ENCODE measurements around the gene KCNB1. TPM values are rescaled to one million over a fixed set of nuclear protein-coding genes. Genes with fewer than 3 reads are reported as not detected.

Gene KCNB1
- total and polyA plus RNA-seq, 2 experiments from 2014 or later, result 0.11 to 0.13 TPM

DNA sequence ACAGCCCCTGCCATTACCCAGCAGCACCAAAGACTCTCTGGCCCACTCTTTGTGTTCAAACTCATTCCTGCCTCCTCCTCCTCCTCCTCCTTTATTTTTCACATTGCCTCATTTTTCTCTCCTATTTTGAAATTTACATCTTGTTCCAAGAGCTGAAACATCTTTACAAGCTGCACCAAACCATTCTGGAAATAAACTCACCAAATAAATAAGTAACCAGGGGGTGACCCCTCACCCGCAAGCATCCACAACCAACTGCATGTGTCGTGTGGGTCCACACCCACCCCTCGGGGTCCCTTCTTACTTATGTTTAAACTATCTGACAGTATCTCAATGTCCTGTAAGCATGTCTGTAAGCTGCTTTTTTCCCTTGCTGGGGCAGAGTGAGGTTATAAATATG, 1.4 kb downstream of the KCNB1 start:
- Histone ChIP-seq H3F3A (ENCODE audit: insufficient read depth) (no peaks in the 10 kb centered on the region), H3K9ac (no peak overlapping the region), H4K20me1 (ENCODE audit: insufficient read depth) (no peaks in the 10 kb centered on the region), H3K27me3 (replicated peaks; ENCODE audit: insufficient read depth) (peaks cover 48% of the 10 kb centered on the region), H3K4me2 (ENCODE audit: unreplicated experiment) (no peak overlapping the region), H3K79me2 (ENCODE audit: insufficient read depth) (no peaks in the 10 kb centered on the region), H3K27ac (no peak overlapping the region), H3K9me2 (ENCODE audit: insufficient read depth) (no peaks in the 10 kb centered on the region), H3K4me3 (no peak overlapping the region), H2AFZ (no peak overlapping the region), H3K4me1 (ENCODE audit: insufficient read depth) (no peaks in the 10 kb centered on the region), H3K36me3 (ENCODE audit: low read depth) (no peaks in the 10 kb centered on the region), H3K9me3 (ENCODE audit: low read depth) (no peaks in the 10 kb centered on the region)
- no peak for TF ChIP-seq EZH2phosphoT487 (IDR thresholded peaks at IDR 0.05; ENCODE audit: insufficient read depth, low read depth)
- TF ChIP-seq EZH2 (IDR thresholded peaks at IDR 0.05; ENCODE audit: insufficient read depth, poor library complexity, severe bottlenecking), result no peak
- DNase-seq, result no peak
- in situ Hi-C loops (cut with MboI), result no loop called here
- 63 to 69% methylated on average over 3 of the region's 3 CpGs for WGBS, 2 experiments (ENCODE audit: low coverage in 1 of 2, low lambda C conversion rate in 2 of 2, missing lambda C conversion rate in 2 of 2)

DNA sequence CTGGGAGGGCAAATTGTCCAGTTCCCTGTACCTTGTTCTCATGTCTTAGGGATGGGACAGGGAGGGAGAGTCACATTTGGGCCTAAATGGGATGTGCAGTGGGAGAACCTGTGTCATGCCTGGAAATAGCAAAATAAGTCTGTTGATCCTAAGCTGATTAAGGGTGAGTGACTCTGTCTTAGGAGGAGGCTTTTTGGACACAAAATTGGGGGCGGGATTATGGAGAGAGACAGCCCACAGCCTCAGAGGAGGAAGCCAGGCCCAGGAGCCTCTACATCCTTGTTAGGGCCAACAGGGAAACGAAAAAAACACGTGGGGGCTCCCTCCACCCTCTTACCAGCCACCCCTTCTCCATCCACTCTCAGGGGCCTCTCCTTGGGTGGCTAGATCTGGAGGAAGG, 2.2 kb downstream of the KCNB1 start:
- H3K4me3 ChIP-seq, result no peak overlapping the region
- TF ChIP-seq EZH2 (IDR thresholded peaks at IDR 0.05; ENCODE audit: insufficient read depth, poor library complexity, severe bottlenecking) (no peak), EZH2phosphoT487 (IDR thresholded peaks at IDR 0.05; ENCODE audit: insufficient read depth, low read depth) (no peak)
- in situ Hi-C loops (cut with MboI), result no loop called here

DNA sequence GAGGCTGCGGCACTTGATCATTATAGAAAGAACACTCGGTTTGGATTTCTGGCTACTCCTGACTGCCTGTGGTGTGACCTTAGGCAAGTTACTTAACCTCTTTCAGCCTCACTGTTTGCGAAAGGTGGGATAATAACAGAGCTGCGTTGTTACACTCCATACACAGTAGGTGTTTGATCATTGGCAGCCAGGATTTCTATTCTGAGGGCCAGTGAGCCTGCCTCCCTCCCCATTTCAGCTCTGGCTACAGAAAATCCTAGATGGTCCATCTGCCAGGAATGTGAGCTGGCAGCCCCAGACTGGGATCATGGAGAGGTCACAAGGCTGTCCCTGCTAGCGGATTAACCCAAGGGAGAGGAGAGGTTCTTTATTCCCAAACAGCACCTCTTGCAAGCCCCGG, 2.7 kb downstream of the KCNB1 start:
- Histone ChIP-seq H3F3A (ENCODE audit: insufficient read depth) (no peaks in the 10 kb centered on the region), H3K9ac (no peak overlapping the region), H3K9me3 (ENCODE audit: low read depth) (no peaks in the 10 kb centered on the region), H3K79me2 (ENCODE audit: insufficient read depth) (no peaks in the 10 kb centered on the region), H3K4me1 (ENCODE audit: insufficient read depth) (no peaks in the 10 kb centered on the region), H4K20me1 (ENCODE audit: insufficient read depth) (no peaks in the 10 kb centered on the region), H3K27me3 (replicated peaks; ENCODE audit: insufficient read depth) (peaks cover 50% of the 10 kb centered on the region), H3K36me3 (ENCODE audit: low read depth) (no peaks in the 10 kb centered on the region), H3K4me3 (no peak overlapping the region), H3K27ac (no peak overlapping the region), H3K9me2 (ENCODE audit: insufficient read depth) (no peaks in the 10 kb centered on the region), H3K4me2 (ENCODE audit: unreplicated experiment) (no peak overlapping the region), H2AFZ (no peak overlapping the region)
- WGBS, 2 experiments (ENCODE audit: low coverage in 1 of 2, low lambda C conversion rate in 2 of 2, missing lambda C conversion rate in 2 of 2), result 70 to 74% methylated on average over 6 of the region's 6 CpGs
- TF ChIP-seq EZH2 (IDR thresholded peaks at IDR 0.05; ENCODE audit: insufficient read depth, poor library complexity, severe bottlenecking) (no peak), EZH2phosphoT487 (IDR thresholded peaks at IDR 0.05; ENCODE audit: insufficient read depth, low read depth) (no peak)
- in situ Hi-C loops (cut with MboI), result no loop called here
- no peak for DNase-seq

More for the DNA sequence above, 2.2 kb downstream of the KCNB1 start:
- Histone ChIP-seq H2AFZ (no peak overlapping the region), H3K36me3 (ENCODE audit: low read depth) (no peaks in the 10 kb centered on the region), H3K4me2 (ENCODE audit: unreplicated experiment) (no peak overlapping the region), H3K79me2 (ENCODE audit: insufficient read depth) (no peaks in the 10 kb centered on the region), H3K9me3 (ENCODE audit: low read depth) (no peaks in the 10 kb centered on the region), H4K20me1 (ENCODE audit: insufficient read depth) (no peaks in the 10 kb centered on the region), H3F3A (ENCODE audit: insufficient read depth) (no peaks in the 10 kb centered on the region), H3K9me2 (ENCODE audit: insufficient read depth) (no peaks in the 10 kb centered on the region), H3K4me1 (ENCODE audit: insufficient read depth) (no peaks in the 10 kb centered on the region), H3K9ac (no peak overlapping the region), H3K27me3 (replicated peaks; ENCODE audit: insufficient read depth) (peaks cover 51% of the 10 kb centered on the region), H3K27ac (no peak overlapping the region)
- no peak for DNase-seq
- 36 to 45% methylated on average over 3 of the region's 3 CpGs for WGBS, 2 experiments (ENCODE audit: low coverage in 1 of 2, low lambda C conversion rate in 2 of 2, missing lambda C conversion rate in 2 of 2)

GRCh38 chr20:49478754-49479689, 3.4 kb downstream of the KCNB1 start:
- no peaks in the 10 kb centered on the region for H3K79me2 ChIP-seq (ENCODE audit: insufficient read depth)
- in situ Hi-C loops (cut with MboI), result no loop called here

More at GRCh38 chr20:49478754-49479689, 3.4 kb downstream of the KCNB1 start:
- Histone ChIP-seq H3K36me3 (ENCODE audit: low read depth) (no peaks in the 10 kb centered on the region), H3K4me3 (no peak overlapping the region), H3K9ac (no peak overlapping the region), H3F3A (ENCODE audit: insufficient read depth) (no peaks in the 10 kb centered on the region), H3K27ac (no peak overlapping the region), H3K4me2 (ENCODE audit: unreplicated experiment) (no peak overlapping the region), H2AFZ (no peak overlapping the region), H3K9me3 (ENCODE audit: low read depth) (no peaks in the 10 kb centered on the region), H3K4me1 (ENCODE audit: insufficient read depth) (no peaks in the 10 kb centered on the region), H3K27me3 (replicated peaks; ENCODE audit: insufficient read depth) (peaks cover 55% of the 10 kb centered on the region), H4K20me1 (ENCODE audit: insufficient read depth) (no peaks in the 10 kb centered on the region), H3K9me2 (ENCODE audit: insufficient read depth) (no peaks in the 10 kb centered on the region)
- no peak for DNase-seq
- TF ChIP-seq EZH2 (IDR thresholded peaks at IDR 0.05; ENCODE audit: insufficient read depth, poor library complexity, severe bottlenecking) (no peak), EZH2phosphoT487 (IDR thresholded peaks at IDR 0.05; ENCODE audit: insufficient read depth, low read depth) (no peak)
- 43 to 48% methylated on average over 5 of the region's 5 CpGs for WGBS, 2 experiments (ENCODE audit: low coverage in 1 of 2, low lambda C conversion rate in 2 of 2, missing lambda C conversion rate in 2 of 2)
